HG02763 (cell line): ENCODE measurements around the gene GNAL.
"Not testable (repeated sequence)": the region's sequence is repeated elsewhere in the genome, so short reads cannot be mapped to it uniquely, and the experiment has no call there.

Source experiments
- ATAC-seq: cut with Tn5 transposase; IDR thresholded peaks from one replicate; pipeline ENCODE4 v1.9.1; 2021; ENCODE audit warnings: mild to moderate bottlenecking, moderate library complexity; ENCODE audit not compliant: unreplicated experiment

GNAL gene

GRCh38 chr18:11868230-11868629, 179.2 kb downstream of the GNAL start:
- ATAC-seq: no peak

GRCh38 chr18:11871501-11871900, 182.4 kb downstream of the GNAL start:
- ATAC-seq: no peak

DNA sequence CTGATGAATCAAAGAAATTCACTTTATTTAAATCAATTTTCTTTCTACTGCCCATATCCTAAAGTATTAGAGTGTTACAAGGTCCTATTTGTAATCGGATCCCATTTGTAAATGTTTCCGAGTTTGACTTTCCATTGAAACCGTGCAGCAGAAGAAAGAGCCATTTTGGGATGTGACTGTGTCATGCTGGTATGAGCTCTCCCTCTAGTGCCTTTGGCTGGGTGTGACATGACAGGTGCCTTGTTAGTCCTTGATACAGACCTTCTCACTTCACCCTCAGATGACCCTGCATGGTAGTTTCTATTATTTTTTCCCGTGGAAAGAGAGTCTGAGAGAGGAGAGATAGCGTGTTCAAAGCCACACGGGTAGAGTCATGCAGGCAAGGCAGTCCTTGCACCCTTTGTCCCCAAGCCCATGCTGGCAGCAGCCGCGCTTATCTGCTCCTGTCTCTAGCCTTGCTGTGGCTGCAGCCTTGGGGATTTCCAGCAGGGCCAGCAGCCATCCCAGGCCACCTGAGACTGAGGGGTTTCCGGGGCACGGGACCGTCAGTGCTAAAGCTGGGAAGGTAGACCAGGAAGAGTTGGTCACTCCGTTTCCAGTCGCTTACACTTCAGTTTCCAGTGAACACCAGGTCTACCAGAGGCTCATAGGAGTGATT, 183.5 kb downstream of the GNAL start:
- no peak for ATAC-seq

DNA sequence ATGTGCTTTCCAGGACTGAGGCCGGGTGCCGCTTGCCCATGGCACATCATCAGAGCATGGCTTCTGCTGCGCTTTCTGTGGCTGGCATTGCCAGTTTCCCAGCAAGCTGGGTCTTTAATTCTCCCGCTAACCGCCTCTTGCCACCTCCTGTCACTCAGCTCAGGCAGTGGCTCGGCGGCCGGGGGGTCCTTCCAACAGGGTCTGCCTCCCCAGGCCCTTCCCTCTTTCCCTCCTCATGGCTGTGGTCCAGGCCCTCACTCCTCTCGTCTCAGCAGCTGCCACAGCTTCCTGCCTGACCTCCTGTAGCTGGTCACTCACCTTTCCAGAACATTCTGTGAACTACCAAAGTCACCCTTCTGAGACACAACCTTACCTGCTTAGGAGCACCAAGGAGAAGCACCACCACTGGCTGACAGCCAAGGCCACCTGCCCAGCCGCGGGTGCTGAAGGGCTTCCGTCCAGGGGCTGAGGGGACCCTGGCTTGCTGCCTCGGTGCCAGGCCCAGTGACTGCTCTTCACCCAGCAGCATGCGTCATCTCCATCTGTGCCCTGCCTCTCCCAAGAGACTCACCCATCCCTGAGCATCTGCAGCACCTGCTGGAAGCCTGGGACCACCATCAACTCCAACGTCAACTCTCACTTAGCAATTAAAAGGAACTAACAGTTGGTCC, 184.7 kb downstream of the GNAL start:
- no peak for ATAC-seq

DNA sequence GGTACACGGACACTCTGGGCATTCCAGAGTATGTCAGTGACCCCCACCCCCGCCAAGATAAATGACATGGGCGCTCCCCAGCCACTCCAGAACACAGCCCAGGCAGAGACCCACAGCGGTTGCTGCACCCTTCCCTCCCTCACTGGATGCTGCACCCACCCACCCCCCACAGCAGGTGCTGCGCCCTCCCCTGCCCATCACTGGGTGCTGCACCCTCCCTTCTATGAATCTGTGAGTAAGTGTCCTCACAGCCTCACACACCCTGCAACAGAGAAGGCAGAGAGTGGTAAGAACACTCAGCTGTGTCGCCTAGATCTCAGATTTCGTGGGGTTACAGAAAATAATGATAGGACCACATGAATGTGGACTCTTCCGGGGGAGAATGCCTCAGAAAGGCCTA, 185.6 kb downstream of the GNAL start:
- no peak for ATAC-seq

GRCh38 chr18:11877497-11878135, 188.6 kb downstream of the GNAL start:
- ATAC-seq: no peak

DNA sequence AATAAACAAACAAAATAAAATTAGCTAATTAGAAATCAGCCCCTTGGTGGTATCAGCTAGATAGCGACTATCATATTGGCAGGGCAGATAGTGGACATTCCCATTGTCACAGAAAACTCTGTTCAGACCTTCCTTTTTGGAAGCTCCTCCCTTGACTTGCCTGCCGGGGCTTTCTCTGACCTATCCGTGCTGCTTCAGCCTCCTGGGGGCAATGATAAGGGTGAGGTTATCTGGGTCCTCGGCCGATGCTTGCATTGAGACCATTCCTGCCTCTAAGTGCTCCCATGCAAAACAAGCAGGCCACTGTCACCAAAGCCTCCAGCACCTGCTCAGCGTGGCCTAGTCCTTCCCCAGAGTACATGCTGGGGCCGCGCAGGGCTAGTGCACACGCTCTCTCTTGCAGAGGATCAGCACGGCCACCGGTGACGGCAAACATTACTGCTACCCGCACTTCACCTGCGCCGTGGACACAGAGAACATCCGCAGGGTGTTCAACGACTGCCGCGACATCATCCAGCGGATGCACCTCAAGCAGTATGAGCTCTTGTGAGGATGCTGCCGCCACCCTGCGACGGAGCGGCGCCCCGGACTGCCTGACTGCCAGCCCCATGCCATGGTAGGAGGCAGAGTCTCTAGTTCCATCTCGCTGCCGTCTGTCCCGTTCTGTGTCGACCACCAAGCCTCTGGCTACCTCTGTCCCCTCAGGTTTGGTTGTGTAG, 191.7 kb downstream of the GNAL start:
- ATAC-seq: no peak

GRCh38 chr18:11882636-11883035, 193.6 kb downstream of the GNAL start:
- ATAC-seq: no peak

GRCh38 chr18:11883153-11883552, 194.1 kb downstream of the GNAL start:
- ATAC-seq: peak; percentile 76

DNA sequence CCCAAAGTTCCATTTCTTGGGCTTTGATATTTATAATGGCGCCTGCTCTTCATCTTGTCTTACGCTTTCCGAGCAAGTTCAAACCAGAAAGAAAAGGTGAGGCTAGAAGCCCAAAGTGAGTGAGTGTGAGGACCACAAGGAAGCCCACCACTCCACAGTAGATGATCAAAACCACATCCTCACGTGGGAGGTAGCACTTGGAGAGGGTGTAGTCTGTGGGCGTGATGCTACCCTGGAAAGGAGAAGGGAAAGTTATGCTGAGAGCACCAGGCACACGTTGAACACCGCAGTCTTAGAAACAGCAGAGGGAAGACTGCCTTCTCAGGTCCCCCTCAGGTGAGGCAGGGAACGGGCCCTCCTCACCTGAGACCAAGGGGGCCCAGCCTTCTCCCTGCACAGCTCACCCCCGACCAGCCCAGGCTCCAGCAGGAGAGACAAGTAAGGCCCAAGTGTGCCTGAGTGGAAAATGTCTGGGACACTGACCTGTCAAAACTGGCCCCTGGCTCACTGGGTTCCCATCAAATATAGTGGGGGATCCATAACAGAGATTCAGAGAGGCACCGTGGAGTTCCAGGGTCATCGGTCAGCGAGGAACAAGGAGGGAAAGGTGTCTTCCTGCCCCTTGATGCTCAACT, 195.4 kb downstream of the GNAL start:
- no peak for ATAC-seq

DNA sequence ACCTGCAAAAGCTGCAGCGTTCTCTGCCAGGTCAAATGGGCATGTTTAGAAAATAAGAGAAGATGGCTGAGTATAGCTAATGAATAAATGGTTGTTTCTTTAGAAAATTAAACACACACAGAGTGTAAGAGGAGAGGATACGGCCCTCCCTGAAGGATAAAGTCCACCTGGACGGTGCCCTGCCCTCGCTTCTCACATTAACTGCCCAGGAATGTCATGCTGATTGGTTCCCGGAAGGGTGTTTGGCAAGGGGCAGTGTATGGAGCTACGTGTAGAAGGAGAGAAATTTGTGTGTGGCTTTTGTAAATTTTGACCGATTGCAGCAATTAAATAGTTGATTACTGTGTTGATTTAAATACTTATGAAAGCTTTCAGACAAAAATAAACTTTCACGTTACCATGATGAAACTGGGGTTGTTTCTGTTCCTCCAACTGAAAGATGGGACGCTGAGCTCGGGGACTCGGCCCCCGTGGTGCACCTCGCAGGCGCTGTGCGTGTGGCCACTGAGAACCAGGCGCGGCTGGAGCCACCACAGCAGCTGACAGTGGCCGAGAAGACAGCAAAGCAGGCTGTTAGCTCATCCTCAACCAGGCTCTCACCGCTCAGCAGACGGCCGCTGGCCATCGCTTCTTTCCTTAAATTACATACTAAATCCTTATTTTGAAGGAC, 196.3 kb downstream of the GNAL start:
- ATAC-seq: no peak

- ATAC-seq: no peak
Observed at GRCh38 chr18:11886577-11887110, 197.6 kb downstream of the GNAL start.

- no peak for ATAC-seq
Observed at GRCh38 chr18:11887328-11888128, 198.5 kb downstream of the GNAL start.

DNA sequence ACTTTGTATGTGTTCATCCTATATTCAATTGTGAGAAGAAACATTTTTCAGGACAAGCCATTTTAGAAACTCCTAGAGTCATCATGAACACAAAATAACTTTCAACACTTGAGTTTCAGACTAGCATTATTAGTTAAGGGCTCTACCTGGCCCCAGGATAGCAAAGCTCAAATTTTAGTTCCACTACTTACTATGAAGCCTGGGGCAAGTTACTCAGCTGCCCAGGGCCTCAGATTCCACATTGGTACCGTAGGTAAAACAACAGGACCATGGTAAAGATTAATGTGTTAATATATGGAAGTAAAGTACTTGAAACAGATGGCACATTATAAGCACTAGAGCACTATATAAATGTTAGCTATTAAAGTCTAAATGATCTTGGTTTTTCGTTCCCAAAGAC, 199.7 kb downstream of the GNAL start:
- ATAC-seq: no peak

DNA sequence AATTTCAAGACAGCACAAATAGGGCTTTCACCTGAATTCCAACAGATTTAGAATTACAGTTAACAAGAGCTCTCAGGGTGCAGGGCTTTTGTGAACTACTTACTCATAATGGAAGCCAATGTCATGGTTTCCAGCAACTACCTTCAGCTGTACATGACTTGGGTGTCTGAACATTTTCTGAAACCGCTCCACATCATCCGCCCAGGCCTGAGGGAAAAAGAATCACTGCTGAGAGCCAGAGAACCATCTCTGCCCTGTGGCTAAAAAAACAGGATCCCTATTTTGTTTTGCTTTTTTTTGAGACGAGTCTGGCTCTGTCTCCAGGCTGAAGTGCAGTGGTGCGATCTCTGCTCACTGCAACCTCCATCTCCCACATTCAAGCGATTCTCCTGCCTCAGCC, 200.2 kb downstream of the GNAL start:
- ATAC-seq: no peak

DNA sequence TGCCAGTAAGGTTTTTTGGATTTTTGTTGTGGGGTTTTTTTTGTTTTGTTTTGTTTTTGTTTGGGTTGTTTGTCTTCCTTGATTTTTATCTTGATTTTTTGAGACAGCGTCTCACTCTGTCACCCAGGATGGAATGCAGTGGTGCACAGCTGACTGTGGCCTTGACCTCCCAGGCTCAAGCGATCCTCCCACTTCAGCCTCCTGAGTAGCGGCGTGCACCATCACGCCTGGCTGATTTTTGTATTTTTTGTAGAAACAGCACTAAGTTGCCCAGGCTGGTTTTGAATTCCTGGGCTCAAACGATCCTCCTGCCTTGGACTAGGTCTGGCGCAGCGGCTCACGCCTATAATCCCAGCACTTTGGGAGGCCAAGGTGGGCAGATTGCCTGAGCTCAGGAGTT, 202.7 kb downstream of the GNAL start:
- no peak for ATAC-seq

DNA sequence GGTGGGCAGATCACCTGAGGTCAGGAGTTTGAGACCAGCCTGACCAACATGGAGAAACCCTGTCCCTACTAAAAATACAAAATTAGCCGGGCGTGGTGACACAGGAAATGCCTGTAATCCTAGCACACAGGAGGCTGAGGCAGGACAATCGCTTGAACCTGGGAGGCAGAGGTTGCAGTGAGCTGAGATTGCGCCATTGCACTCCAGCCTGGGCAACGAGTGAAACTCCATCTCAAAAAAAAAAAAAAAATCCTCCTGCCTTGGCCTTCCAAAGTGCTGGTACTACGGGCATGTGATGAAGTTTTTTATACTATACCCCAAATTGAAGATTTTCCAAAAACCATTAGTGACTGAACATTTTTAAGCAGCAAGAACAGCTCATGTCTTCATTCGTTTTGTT, 203.4 kb downstream of the GNAL start:
- not testable (repeated sequence) for ATAC-seq

DNA sequence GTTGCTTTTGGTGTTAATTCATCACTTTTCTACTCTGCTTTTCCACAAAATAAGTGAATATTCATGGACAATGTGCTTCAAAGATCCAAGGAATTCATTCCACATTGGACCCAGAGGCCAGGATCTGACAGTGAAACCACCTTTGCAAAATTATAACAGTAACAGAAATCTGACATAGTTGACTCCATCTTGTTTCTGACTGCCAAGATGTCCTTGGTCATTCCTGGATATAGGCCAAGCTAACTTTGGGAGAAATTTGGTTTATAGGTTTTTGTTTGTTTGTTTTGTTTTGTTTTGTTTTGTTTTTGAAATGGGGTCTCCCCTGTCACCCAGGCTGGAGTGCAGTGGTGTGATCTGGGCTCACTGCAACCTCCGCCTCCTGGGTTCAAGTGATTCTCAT, 208.7 kb downstream of the GNAL start:
- no peak for ATAC-seq

DNA sequence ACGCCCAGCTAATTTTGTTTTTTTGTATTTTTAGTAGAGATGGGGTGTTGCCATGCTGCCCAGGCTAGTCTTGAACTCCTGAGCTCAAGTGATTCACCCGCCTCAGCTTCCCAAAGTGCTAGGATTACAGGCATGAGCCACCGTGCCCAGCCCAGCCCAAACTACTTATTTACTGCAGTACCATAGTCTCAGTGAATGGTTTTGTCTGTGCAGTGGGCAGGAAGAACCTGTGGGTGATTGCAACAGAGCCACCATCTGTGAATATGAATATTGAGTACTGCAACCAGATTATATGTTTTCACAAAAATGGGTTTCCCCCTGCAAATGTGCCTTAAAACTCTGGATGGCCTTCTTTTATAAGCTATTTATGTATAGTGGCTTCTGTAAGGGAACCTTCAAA, 210.0 kb downstream of the GNAL start:
- ATAC-seq: no peak
